Measurements from ENCODE around the gene ERCC6L2.

Gene ERCC6L2

DNA sequence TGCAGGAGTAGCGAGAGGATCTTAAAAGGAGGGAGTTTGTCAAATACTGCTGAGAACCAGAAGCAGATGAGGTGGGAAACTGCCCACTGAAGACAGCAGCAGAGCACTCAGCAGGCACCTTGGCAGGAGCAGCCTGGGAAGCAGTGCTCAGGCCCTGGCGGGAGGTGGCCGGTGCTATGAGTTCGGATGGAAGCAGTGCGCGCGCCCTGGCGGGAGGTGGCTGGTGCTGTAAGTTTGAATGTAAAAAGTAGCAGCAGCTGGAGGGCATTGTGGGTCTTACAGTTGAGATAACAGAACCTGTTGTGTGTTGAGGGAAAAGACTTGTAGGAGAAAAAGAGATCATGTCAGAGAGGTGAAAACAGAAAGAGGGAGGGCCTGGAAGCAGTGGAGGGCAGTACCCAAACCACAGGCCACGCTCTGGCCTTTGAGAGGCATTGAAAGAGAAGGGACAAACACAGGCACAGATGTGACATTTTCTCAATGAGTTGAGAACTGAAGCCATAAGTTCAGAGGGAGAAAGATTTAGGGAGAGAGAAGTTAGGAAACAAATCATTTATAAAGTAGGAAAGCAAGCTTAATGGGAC, 130.9 kb downstream of the ERCC6L2 start:
- in situ Hi-C loops (cut with HindIII; ENCODE audit: low pct_ligation_motif_present, low pct_unique_long_range_greater_than_20kb, low sequenced_read_pairs): no loop called here
- no peak for DNase-seq

DNA sequence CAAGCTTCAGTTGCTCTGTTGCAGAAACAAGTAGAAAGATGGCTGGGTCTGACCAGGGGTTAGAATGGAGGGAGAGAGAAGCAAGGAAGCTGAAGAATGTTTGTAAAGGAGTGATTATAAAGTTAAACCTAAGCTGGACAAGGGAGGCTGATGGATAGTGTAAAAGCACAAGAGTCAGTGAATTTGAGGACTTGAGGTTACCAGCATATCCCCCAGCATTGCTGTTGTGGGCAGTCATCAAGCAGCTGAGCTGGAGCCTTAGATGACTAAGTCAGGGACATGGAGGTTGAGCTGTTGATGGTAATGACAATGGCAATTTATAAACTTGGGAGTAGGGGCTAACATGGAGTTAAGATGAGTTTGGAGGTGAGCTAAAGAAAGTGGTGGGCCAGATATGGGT, 131.5 kb downstream of the ERCC6L2 start:
- DNase-seq: no peak
- in situ Hi-C loops (cut with HindIII; ENCODE audit: low pct_ligation_motif_present, low pct_unique_long_range_greater_than_20kb, low sequenced_read_pairs): no loop called here

- peak; percentile 24 for DNase-seq
- in situ Hi-C loops (cut with HindIII; ENCODE audit: low pct_ligation_motif_present, low pct_unique_long_range_greater_than_20kb, low sequenced_read_pairs): no loop called here
Measured at GRCh38 chr9:96008502-96009222, 133.2 kb downstream of the ERCC6L2 start.

DNA sequence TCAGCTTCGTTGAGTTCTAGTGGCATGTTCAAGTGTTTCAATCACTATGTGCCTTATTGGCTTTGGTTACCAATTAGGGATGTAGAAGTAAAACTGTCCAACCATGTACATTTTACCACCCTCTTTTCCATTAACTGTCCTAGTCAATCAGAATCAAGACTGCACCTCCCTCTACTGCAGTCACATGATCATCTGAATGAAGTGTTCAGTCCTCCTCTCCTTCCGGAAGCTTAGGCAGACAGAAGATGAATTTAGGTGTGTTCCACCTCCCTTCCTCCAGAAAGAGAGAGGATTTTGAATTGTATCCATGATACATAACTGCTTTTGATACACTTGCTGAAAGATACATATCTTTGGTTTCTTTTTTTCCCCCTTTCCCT, 133.7 kb downstream of the ERCC6L2 start:
- DNase-seq: no peak
- in situ Hi-C loops (cut with HindIII; ENCODE audit: low pct_ligation_motif_present, low pct_unique_long_range_greater_than_20kb, low sequenced_read_pairs): no loop called here

DNA sequence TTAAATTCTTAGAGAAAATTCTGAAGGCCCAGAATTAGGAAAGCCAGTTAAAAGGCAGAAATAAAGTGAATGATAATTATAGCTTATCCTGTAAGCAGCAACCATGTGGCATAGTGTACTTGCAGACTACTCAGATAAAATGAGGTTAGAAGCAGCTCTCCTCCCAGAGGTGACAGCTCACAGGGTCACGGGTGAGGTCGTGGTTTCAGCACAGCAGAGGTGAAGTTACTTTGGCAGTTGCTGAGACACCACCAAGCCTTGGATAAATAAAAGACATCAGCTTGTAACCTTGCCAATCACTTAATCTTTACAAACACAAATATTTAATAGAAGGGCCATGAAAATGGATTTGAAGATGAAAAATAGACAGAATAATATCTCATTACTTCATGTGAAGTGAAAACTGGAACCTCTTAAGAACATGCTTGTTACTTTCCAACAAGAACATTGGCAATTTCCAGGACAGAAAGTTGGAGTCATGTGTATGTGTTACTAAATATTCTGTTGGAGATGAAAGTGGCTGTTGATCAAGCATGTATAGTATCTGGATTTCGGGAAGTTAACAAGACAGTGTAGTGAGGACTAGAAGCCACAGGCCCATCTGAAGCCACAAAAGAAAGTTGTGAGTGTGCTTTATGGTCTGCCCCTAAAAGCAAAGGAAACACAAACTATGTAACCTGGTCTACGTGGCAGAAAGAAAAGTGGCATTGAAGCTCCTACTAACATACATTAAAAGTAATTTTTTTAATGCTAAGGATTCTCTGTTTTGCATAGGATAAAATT, 134.4 kb downstream of the ERCC6L2 start:
- in situ Hi-C loops (cut with HindIII; ENCODE audit: low pct_ligation_motif_present, low pct_unique_long_range_greater_than_20kb, low sequenced_read_pairs): no loop called here
- DNase-seq: no peak

GRCh38 chr9:96014078-96014477, 138.6 kb downstream of the ERCC6L2 start:
- no peak for DNase-seq
- in situ Hi-C loops (cut with HindIII; ENCODE audit: low pct_ligation_motif_present, low pct_unique_long_range_greater_than_20kb, low sequenced_read_pairs): no loop called here

DNA sequence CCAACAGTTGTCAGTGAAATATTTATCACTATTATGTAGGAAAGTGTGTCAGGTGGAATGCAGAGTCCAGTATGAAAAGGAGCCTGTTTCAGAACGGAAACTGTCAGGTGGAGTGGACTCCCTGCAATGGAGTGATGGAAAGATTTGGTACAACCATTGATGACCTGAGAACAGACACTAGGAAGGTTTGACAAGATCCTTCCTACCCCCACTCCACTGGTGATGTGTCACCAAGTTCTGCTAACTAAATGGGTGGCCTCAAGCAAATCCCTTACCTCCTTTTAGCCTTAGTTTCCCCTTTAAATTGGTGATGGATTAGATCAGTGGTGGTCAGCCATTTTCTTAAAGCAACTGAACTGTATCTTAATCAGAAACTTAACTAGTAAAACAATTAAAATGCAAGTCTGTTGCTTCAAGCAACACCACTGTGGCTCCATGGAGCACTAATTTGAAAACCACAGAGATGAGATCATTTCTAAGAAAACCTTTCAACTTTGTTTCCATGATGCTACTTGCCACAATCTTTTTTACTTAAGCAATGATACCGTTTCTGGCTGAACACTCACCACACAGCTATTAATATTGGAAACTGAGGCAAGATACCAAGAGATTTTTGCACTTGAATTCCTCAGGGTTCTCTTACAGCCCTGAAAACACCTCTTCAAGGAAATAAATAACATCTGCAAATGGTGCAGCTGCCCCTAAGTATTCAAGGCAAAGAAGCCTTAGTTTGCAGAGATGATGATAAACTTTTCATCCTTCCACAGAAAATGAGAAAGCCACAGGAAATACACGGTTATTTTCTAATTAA, 140.6 kb downstream of the ERCC6L2 start:
- DNase-seq: no peak
- in situ Hi-C loops (cut with HindIII; ENCODE audit: low pct_ligation_motif_present, low pct_unique_long_range_greater_than_20kb, low sequenced_read_pairs): no loop called here

Measured in ACHN (cell line).